Measurements from ENCODE around the gene IQGAP2.

- TF ChIP-seq CBX8 (IDR thresholded peaks at IDR 0.05; ENCODE audit: borderline replicate concordance, extremely low read depth, low read depth, low read length, poor library complexity, severe bottlenecking): no peak
- no peak for TF ChIP-seq CBX2 (IDR thresholded peaks at IDR 0.05; ENCODE audit: insufficient read depth, low read length, poor library complexity, severe bottlenecking)
- no peak for TF ChIP-seq NRF1 (conservative IDR thresholded peaks at IDR 0.05 in 1 of 2, IDR thresholded peaks at IDR 0.05 in 1 of 2)
- no peak for TF ChIP-seq ZNF318 (IDR thresholded peaks at IDR 0.05; ENCODE audit: borderline replicate concordance in 1 of 2, low read depth in 1 of 2)
Observed at GRCh38 chr5:76384705-76385104, 18.4 kb upstream of the IQGAP2 start.
